GM18526 (cell line): ENCODE measurements around the gene TNK2.

Experiments used
- POLR2A ChIP-seq: IDR thresholded peaks from 3 replicates; pipeline ENCODE4 v1.6.1; 2011; ENCODE audit not compliant: insufficient read length; ENCODE audit errors: extremely low read depth

The TNK2 gene

DNA sequence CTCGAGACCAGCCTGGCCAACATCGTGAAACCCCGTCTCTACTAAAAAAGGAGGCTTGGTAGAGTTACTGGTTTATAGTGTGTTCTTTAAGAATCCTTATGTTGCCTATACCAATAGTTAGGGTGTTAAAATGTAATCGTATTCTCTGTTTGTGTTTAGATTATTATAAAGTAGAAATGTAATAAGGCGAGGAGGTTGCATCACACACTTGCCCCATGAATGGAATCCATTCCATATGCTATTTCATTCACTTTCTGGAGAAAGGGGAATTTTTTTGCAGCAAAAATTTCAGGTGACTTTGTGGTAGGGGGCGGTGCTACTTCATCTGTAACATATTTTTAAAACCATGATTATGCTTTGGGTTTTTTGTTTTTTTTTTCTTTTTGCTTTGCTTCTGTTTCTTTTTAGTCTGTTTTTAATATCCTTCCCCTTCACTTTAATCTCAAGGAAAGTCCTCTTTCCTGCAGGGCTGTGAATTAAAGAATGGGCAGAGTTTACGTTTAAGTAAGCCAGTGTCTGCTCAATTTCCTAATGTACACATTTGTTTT, 63.6 kb downstream of the TNK2 start:
- TF ChIP-seq POLR2A = no peak

DNA sequence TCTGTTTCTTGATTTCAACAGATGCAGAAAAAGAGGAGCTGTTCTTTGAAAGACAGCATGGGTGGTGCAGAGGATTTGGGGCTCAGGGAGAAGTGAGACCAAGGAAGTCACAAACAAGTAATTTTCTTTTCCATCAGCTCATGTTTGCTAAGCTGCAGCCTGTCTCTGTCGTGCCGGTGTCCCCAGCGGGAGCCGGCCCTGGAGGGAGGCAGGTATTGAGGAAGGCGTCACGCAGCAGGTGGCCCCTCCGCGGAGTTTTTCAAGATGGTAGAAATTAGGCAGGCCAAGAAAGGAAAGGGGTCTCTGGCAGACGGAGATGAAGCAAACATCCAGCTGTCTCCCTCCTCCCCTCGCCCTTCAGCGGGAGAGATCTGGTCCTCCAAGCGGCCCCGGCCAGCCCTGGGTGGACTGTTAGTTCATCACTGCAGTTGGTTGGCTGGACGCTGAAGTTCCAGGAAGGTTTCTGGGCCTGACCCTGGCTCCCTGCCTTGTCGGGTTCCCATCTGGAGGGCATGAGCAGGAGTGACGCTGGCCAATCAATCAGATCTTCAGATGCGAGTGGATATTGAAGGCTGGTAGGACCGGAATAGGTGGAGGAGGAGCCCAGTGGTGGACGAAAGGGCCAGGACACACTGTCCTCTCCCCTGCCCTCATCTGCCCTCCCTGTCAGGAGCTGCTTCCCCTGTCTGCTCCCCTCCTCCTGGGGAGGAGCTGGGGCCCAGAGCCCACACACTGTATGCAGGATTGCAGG, 68.9 kb downstream of the TNK2 start:
- TF ChIP-seq POLR2A = no peak

DNA sequence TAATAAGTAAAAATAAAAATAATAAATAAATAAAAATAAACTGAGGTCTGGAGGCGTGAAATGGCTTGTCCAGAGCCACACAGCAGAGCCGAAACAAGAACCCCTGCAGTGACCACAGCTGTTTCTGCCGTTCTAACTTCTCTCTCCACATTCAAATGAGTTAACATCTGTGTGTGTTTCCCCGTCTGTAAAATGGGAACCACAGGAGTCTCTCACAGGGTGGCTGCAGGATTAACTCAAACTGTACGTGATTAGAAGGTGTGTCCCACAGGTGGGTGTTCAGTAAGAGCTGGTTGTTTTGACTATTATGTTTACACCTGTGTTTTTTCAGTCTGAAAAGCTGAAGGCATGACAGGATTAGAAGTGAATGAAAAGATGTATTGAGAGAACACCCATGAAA, 69.6 kb downstream of the TNK2 start:
- no peak for TF ChIP-seq POLR2A

DNA sequence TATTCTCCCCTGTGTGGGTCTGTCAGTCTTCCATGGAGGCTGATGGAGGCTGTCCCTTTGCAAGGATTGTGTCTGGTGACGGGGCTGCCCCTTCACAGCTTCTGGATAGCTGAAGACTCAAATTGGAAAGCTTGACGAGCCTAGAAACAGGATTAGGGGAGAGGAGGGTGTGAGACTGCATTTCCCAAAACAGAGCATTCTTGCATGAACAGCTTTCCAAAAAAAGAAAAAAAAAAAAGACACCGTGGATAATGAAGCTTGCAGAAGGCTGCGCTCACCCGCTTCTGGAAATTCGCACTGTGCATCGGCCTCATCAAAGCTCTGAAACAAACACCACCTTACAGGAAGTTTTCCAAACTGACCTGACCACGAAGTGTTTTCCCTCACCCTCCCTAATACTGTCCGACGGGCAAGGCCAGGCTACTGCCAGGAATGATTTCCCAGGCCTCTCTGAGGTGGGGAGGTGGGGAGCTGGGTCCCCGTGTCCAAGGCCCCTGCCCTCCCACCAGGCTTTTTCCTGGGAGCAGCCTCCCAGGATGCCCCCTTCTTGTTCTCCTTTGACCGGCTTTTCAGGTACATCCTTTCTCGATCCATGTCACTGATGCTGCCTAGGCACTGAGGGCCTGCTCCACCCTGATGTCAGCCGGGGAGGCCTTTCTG, 71.7 kb downstream of the TNK2 start:
- no peak for TF ChIP-seq POLR2A

DNA sequence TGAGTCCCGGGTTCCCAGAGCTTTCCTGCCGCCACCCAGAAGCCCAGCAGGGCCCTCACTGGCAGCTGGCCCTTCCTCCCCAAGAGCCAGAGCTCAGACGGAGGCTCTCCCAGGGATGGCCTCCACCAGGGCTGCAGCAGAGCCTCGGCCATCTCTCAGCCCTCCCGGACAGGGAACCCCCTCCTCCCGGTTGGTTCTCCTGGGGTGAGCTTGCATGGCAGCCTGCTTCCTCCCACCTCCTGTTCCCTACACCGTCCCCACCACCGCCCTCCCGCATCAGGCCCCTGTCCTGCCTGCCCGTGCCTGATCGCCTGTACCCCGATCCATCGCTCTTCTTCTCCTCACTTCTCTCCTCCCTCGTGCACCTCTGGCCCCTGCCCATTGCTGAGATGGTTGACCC, 72.6 kb downstream of the TNK2 start:
- no peak for TF ChIP-seq POLR2A

DNA sequence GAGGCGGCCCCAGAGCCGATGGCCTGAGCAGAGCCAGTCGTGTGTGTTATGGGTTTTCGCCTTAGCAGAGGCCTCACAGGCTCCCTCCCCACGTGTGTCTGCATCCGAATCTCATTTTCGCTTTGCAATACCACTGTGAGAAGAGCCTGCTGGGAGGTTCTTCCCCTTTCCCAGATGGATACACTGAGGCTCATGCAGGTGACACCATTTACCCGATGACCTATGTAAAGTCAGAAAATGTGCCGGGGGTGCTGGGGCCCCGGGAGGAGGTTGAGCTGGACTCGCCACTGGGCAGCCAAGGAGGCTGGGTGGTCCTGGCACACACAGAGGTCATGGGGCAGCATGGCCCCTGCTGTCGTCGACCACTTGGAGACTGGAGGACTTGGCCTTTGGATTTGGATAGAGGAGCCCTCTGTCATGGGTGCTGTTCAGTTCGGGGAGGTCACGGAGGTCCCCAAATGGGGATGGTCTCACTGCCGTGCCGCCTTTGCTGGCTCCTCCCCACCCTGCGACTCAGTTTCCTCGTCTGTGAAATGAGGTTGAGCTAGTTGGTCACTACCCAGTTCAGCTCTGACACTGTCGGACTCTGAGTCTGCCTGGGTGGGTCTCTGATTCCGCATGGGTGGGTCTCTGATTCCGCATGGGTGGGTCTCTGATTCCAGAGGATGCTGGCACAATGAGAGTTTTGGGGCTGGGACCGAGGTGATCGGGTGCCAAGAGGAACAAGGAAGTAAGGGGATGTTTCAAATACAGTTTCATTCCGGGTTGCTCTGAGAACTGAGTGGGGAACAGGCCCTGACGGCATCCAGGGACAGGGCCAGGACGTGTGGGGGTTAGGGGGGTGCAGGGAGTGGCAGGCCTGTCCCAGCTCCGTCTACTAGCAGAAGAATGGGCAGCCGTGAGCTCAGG, 73.4 kb downstream of the TNK2 start:
- no peak for TF ChIP-seq POLR2A

DNA sequence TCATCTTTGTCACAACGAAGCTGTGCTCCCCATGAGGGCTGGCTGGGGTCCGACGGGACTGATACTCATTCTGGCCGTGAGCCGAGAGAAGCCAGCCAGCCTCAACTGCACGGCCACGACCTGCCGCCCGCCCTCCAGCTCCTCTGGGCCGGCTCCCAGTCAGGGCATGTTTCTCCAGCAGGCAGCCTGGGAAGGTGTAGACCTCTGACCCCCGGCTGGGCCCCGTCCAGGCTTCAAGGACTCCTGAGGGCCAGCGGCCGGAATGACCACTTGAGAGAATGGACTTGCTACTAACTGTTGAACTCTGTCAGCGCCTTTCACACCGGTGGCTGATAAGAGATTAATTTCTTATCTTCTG, 78.5 kb downstream of the TNK2 start:
- TF ChIP-seq POLR2A = no peak

DNA sequence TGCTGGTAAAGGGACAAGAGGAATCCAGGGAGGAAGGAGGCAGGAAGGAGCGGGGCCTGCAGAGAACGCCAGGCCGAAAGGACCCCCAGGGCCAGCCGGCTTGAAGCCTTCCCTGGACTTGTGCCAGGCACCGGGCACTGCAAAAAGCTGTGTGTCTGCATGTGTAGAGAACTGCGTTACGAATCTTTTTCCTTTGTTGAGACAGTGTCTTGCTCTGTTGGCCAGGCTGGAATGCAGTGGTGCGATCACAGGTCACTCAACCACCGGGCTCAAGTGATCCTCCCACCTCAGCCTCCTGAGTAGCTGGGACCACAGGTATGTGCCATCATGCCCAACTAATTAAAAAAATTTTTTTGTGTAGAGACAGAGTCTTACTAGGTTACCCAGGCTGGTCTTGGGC, 79.6 kb downstream of the TNK2 start:
- TF ChIP-seq POLR2A = no peak

DNA sequence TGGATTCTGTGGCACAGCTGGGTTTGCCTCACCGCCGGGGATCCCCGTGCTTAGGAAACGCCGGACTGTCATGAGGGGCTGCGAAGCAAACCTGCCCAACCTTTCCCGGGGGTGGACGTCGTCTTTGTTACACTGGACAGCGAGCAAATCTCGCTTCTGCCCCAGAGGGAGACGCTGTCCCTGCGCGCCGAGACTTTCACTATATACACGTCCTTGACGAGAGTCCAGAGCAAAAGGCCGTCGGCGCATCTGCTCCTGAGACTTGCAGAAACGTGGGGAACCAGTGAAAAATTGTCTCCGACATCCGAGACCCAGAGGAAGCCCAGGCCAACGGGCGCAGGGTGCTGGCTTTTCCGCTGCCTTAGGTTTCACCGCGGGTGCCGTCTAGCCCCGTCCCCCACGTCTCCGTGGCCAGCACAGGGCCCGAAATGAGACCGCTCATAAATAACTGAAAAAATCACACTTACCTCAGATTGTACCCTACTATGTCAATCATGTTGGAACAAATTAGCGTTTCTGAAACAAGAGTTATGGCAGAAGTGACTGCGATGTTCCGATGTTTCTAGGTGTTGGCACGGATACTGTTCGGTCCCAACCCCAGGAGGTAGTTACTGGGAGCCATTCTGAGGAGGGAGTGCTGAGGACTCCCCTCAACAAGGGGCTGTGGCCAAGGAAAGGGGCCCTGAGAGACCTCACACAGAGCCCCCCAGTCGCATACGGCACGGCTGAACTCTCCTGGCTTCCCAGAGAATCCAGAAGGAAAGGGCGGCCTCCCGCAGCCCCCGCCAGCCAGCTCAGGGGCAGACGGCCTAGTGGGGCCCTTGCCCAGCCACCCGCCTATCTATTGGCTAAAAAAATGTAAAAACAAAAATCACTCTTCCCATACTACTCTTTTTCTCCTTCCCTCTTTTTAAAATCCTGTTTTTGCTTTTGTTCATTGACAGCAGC, 82.2 kb downstream of the TNK2 start:
- TF ChIP-seq POLR2A = no peak

DNA sequence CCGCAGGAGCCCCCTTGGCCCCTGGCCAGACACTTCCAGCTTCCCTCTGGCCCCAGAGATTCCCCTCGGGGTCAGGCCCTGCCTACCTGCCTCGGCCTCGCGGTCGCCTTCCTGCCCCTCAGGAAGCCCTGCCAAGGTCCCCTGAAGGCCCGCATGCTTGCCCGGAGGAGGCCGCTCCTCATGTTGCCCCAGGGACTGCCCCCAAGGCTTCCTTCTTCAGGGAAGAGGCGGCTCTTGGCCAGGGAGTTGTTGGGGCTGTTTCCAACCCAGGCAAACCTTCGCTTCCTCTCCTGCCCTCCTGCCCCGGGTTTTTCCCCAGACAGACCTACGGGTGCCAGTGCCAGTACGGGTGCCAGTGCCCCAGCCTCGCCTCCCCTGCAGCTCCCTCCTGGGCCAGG, 83.2 kb downstream of the TNK2 start:
- no peak for TF ChIP-seq POLR2A

DNA sequence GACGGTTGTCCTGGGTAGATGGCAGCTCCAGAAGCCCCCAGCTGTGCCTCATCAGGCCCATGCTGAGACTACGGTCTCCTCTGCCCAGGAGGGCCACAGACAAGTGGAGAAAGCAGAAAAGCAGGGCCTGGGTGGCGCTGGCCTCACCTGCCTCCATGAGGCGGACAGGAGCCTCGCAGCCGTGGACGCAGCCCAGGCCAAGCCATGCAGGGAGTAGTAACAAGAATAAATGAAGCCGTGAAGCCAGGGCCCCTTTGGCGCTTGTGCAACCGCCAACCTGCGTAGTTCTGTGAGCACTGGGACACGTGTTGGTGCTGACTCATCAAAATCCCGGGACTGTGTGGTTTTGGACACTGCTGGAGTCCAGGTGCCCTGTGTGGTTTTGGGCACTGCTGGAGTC, 84.4 kb downstream of the TNK2 start:
- no peak for TF ChIP-seq POLR2A

DNA sequence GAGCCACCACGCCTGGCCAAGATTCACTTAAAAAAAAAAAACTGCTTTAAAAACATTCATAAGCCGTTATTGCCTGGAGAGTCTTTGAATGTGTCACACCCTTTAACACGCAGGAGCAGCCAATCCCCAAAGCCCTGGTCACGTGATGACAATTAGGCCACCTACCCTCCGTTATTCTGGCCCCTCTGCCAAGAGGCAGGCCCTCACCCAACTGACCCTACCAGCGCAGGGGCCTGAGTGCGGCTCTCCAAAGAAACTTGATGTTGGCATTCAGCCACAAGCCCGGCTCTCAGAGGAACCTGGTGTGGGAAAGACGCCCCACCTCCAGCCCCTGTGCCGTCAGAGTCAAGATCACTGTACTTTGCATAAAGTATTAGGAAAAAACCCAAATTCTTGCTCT, 85.1 kb downstream of the TNK2 start:
- no peak for TF ChIP-seq POLR2A

DNA sequence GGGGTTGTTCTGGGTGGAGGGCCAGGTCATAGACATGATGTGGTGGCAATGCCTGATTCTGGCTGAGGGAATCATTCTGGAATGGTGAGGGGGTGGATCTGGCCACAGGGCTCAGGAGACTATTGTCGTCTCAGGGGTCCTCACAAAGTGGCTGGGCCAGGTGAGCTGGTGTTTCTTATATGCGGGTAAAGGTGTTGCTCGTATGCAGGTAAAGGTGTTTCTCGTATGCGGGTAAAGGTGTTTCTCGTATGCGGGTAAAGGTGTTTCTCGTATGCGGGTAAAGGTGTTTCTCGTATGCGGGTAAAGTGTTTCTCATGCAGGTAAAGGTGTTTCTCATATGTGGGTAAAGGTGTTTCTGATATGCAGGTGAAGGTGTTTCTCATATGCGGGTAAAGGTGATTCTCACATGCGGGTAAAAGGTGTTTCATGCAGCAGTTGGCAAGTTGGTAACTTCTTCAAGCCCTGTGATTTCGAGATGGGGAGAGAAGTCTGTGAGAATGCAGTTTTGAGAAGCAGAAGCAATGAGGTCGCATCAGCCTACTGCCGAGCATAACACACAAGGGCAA, 86.1 kb downstream of the TNK2 start:
- no peak for TF ChIP-seq POLR2A

DNA sequence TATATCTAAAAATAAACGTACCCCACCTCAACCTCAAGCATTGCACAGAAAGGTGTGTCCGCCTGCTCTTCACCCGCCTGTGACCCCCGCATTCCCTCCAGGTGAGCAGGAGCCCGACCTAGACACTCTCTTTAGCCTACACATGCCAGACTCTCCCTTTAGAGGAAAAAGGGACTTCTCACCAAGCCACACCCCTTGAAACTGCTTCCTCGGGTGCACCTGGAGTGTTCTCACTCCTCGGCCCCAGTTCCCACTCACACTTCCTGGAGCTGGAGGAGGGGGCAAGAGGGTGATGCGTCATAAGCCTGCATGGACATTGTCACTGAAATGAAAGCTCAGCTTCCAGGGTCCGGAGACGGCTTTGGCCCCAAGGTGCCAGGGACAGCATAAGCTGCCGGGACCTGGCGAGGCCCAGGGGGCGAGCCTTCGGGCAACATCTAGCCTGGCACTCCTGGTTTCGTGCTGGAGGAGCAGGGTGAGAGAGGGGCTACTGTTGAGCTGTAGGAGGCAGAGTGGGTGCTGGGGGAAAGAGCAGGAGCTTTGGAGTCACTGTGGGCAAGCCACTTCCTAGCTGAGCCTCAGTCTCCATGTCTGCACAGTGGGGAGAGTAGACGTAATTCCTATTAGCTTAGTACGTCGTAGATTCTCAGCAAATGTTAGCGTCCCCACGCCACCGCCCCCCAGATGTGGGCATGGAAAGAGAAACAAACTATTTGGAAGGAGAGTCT, 86.8 kb downstream of the TNK2 start:
- TF ChIP-seq POLR2A = no peak
